ENCODE data around the gene UBE3B. TPM values are rescaled to one million over a fixed set of nuclear protein-coding genes. Genes with fewer than 3 reads are reported as not detected.

UBE3B gene
- total RNA-seq, 5 donors from 2014 or later (not counting 1 experiment from before 2014, with no cell fraction given), result 34.4 to 49.9 (median 43.5) TPM

- ChIA-PET CTCF (no interaction called here), POLR2A (no interaction called here)
- Mint-ChIP-seq H3K4me3 (no peak overlapping the region), H3K4me1 (no peaks in the 10 kb centered on the region), H3K36me3 (peaks cover 77% of the 10 kb centered on the region), H3K27me3 (no peaks in the 10 kb centered on the region), H3K27ac (no peak overlapping the region), H3K9me3 (no peaks in the 10 kb centered on the region)
- DNase-seq (no peak), ATAC-seq (replicated peaks in 1 of 4) (no peak)
- Histone ChIP-seq H3K4me3 (ENCODE audit: control insufficient read depth in 1 of 2, extremely low read depth in 1 of 2, low read length in 1 of 2) (no peak overlapping the region), H3K36me3 (ENCODE audit: control insufficient read depth in 2 of 2, extremely low read depth in 1 of 2, insufficient read depth in 1 of 2, low read length in 1 of 2) (peaks cover 38 to 85% of the 10 kb centered on the region in 2 donors), H3K9me3 (no peaks in the 10 kb centered on the region), H3K27me3 (replicated peaks in 1 of 2; ENCODE audit: control insufficient read depth in 2 of 2, extremely low read depth in 1 of 2, insufficient read depth in 2 of 2, low read length in 1 of 2) (no peaks in the 10 kb centered on the region), H3K27ac (ENCODE audit: low read length) (no peak overlapping the region), H3K4me1 (ENCODE audit: control insufficient read depth in 1 of 2, extremely low read depth in 1 of 2, insufficient read depth in 2 of 2, low read length in 2 of 2) (no peaks in the 10 kb centered on the region)
- 100% methylated on average over 1 of the region's 4 CpGs for WGBS (ENCODE audit: insufficient coverage)
Observed at GRCh38 chr12:109513977-109514376, 36.5 kb downstream of the UBE3B start.

GRCh38 chr12:109517619-109518018 is 40.2 kb downstream of the UBE3B start:
- H3K27ac Mint-ChIP-seq, result no peak overlapping the region
- POLR2A ChIA-PET, result no interaction called here
- H3K9me3 ChIP-seq, result no peaks in the 10 kb centered on the region
- DNase-seq, result no peak
- no peaks in the 10 kb centered on the region for H3K27me3 ChIP-seq (replicated peaks in 1 of 2; ENCODE audit: control insufficient read depth in 2 of 2, extremely low read depth in 1 of 2, insufficient read depth in 2 of 2, low read length in 1 of 2)
- H3K27me3 Mint-ChIP-seq, result no peaks in the 10 kb centered on the region
- no peak overlapping the region for H3K27ac ChIP-seq (ENCODE audit: low read length)
- WGBS (ENCODE audit: insufficient coverage), result 93% methylated on average over 6 of the region's 6 CpGs
- peaks cover 75% of the 10 kb centered on the region for H3K36me3 Mint-ChIP-seq
- no peak overlapping the region for H3K4me3 ChIP-seq (ENCODE audit: control insufficient read depth in 1 of 2, extremely low read depth in 1 of 2, low read length in 1 of 2)
- H3K36me3 ChIP-seq (ENCODE audit: control insufficient read depth in 2 of 2, extremely low read depth in 1 of 2, insufficient read depth in 1 of 2, low read length in 1 of 2), result peaks cover 29 to 81% of the 10 kb centered on the region in 2 donors
- CTCF ChIA-PET, result interaction anchor here (0.5 to 1.3 kb wide), 2 partner anchors 254 to 257 kb away, joined by 3 to 4 read pairs; no protein-coding TSS in a partner anchor
- H3K9me3 Mint-ChIP-seq, result no peaks in the 10 kb centered on the region
- no peak overlapping the region for H3K4me3 Mint-ChIP-seq
- H3K4me1 ChIP-seq (ENCODE audit: control insufficient read depth in 1 of 2, extremely low read depth in 1 of 2, insufficient read depth in 2 of 2, low read length in 2 of 2), result no peaks in the 10 kb centered on the region
- no peak for ATAC-seq (replicated peaks in 1 of 4)
- no peaks in the 10 kb centered on the region for H3K4me1 Mint-ChIP-seq

GRCh38 chr12:109518820-109519665 is 41.6 kb downstream of the UBE3B start:
- Histone ChIP-seq H3K27me3 (replicated peaks in 1 of 2; ENCODE audit: control insufficient read depth in 2 of 2, extremely low read depth in 1 of 2, insufficient read depth in 2 of 2, low read length in 1 of 2) (no peaks in the 10 kb centered on the region), H3K9me3 (no peaks in the 10 kb centered on the region), H3K27ac (ENCODE audit: low read length) (no peak overlapping the region), H3K4me3 (ENCODE audit: control insufficient read depth in 1 of 2, extremely low read depth in 1 of 2, low read length in 1 of 2) (no peak overlapping the region), H3K4me1 (ENCODE audit: control insufficient read depth in 1 of 2, extremely low read depth in 1 of 2, insufficient read depth in 2 of 2, low read length in 2 of 2) (no peaks in the 10 kb centered on the region), H3K36me3 (ENCODE audit: control insufficient read depth in 2 of 2, extremely low read depth in 1 of 2, insufficient read depth in 1 of 2, low read length in 1 of 2) (peaks cover 31 to 77% of the 10 kb centered on the region in 2 donors)
- ChIA-PET POLR2A (no interaction called here), CTCF (interaction anchor here (0.6 to 1.7 kb wide), 6 partner anchors 111 to 751 kb away, joined by 3 to 13 read pairs (median 6); no protein-coding TSS in a partner anchor)
- Mint-ChIP-seq H3K9me3 (no peaks in the 10 kb centered on the region), H3K27ac (no peak overlapping the region), H3K4me1 (no peaks in the 10 kb centered on the region), H3K36me3 (peaks cover 77% of the 10 kb centered on the region), H3K27me3 (no peaks in the 10 kb centered on the region), H3K4me3 (no peak overlapping the region)
- 71% methylated on average over 6 of the region's 11 CpGs for WGBS (ENCODE audit: insufficient coverage)
- DNase-seq, result peak in 31 of 35 experiments; percentile 7 to 73 (median 45)
- ATAC-seq (replicated peaks in 1 of 4), result peak; percentile 45 to 62 (median 48)

GRCh38 chr12:109519787-109520186 is 42.4 kb downstream of the UBE3B start:
- no peaks in the 10 kb centered on the region for H3K9me3 ChIP-seq
- H3K36me3 ChIP-seq (ENCODE audit: control insufficient read depth in 2 of 2, extremely low read depth in 1 of 2, insufficient read depth in 1 of 2, low read length in 1 of 2), result peaks cover 26 to 78% of the 10 kb centered on the region in 2 donors
- no peaks in the 10 kb centered on the region for H3K4me1 ChIP-seq (ENCODE audit: control insufficient read depth in 1 of 2, extremely low read depth in 1 of 2, insufficient read depth in 2 of 2, low read length in 2 of 2)
- Mint-ChIP-seq H3K36me3 (peaks cover 75% of the 10 kb centered on the region), H3K27me3 (no peaks in the 10 kb centered on the region), H3K4me1 (no peaks in the 10 kb centered on the region), H3K4me3 (no peak overlapping the region), H3K27ac (no peak overlapping the region), H3K9me3 (no peaks in the 10 kb centered on the region)
- POLR2A ChIA-PET, result no interaction called here
- 98% methylated on average over 5 of the region's 6 CpGs for WGBS (ENCODE audit: insufficient coverage)
- no peak for DNase-seq
- H3K4me3 ChIP-seq (ENCODE audit: control insufficient read depth in 1 of 2, extremely low read depth in 1 of 2, low read length in 1 of 2), result no peak overlapping the region
- H3K27me3 ChIP-seq (replicated peaks in 1 of 2; ENCODE audit: control insufficient read depth in 2 of 2, extremely low read depth in 1 of 2, insufficient read depth in 2 of 2, low read length in 1 of 2), result no peaks in the 10 kb centered on the region
- no peak overlapping the region for H3K27ac ChIP-seq (ENCODE audit: low read length)
- no peak for ATAC-seq (replicated peaks in 1 of 4)
- CTCF ChIA-PET, result interaction anchor here in 1 of 2 donors (0.6 to 1.7 kb wide), 4 partner anchors 174 to 750 kb away, joined by 3 to 9 read pairs (median 6); no protein-coding TSS in a partner anchor

- no peak overlapping the region for H3K4me3 Mint-ChIP-seq
- ChIA-PET POLR2A (interaction anchor here in 1 of 2 donors (0.6 kb wide), 1 partner anchor 1202 kb away, joined by 3 read pairs; no protein-coding TSS in a partner anchor), CTCF (no interaction called here)
Observed at GRCh38 chr12:109521831-109522230, 44.4 kb downstream of the UBE3B start.

GRCh38 chr12:109523071-109523470 is 45.6 kb downstream of the UBE3B start:
- Histone ChIP-seq H3K36me3 (ENCODE audit: control insufficient read depth in 2 of 2, extremely low read depth in 1 of 2, insufficient read depth in 1 of 2, low read length in 1 of 2) (peaks cover 16 to 88% of the 10 kb centered on the region in 2 donors), H3K27ac (ENCODE audit: low read length) (no peak overlapping the region), H3K4me1 (ENCODE audit: control insufficient read depth in 1 of 2, extremely low read depth in 1 of 2, insufficient read depth in 2 of 2, low read length in 2 of 2) (no peaks in the 10 kb centered on the region), H3K4me3 (ENCODE audit: control insufficient read depth in 1 of 2, extremely low read depth in 1 of 2, low read length in 1 of 2) (no peak overlapping the region), H3K27me3 (replicated peaks in 1 of 2; ENCODE audit: control insufficient read depth in 2 of 2, extremely low read depth in 1 of 2, insufficient read depth in 2 of 2, low read length in 1 of 2) (no peaks in the 10 kb centered on the region), H3K9me3 (no peaks in the 10 kb centered on the region)
- no peaks in the 10 kb centered on the region for H3K27me3 Mint-ChIP-seq
- ChIA-PET CTCF (interaction anchor here in 1 of 2 donors (0.5 kb wide), 1 partner anchor 26 kb away, joined by 6 read pairs; no protein-coding TSS in a partner anchor), POLR2A (no interaction called here)
- DNase-seq (no peak), ATAC-seq (replicated peaks in 1 of 4) (no peak)
- H3K27ac Mint-ChIP-seq, result no peak overlapping the region
- no peaks in the 10 kb centered on the region for H3K4me1 Mint-ChIP-seq
- no peak overlapping the region for H3K4me3 Mint-ChIP-seq
- 96% methylated on average over 10 of the region's 10 CpGs for WGBS (ENCODE audit: insufficient coverage)
- H3K9me3 Mint-ChIP-seq, result no peaks in the 10 kb centered on the region
- peaks cover 70% of the 10 kb centered on the region for H3K36me3 Mint-ChIP-seq

More at GRCh38 chr12:109521831-109522230, 44.4 kb downstream of the UBE3B start:
- DNase-seq (no peak), ATAC-seq (replicated peaks in 1 of 4) (no peak)
- Histone ChIP-seq H3K4me3 (ENCODE audit: control insufficient read depth in 1 of 2, extremely low read depth in 1 of 2, low read length in 1 of 2) (no peak overlapping the region), H3K27me3 (replicated peaks in 1 of 2; ENCODE audit: control insufficient read depth in 2 of 2, extremely low read depth in 1 of 2, insufficient read depth in 2 of 2, low read length in 1 of 2) (no peaks in the 10 kb centered on the region), H3K27ac (ENCODE audit: low read length) (no peak overlapping the region), H3K9me3 (no peaks in the 10 kb centered on the region), H3K36me3 (ENCODE audit: control insufficient read depth in 2 of 2, extremely low read depth in 1 of 2, insufficient read depth in 1 of 2, low read length in 1 of 2) (peaks cover 19 to 88% of the 10 kb centered on the region in 2 donors), H3K4me1 (ENCODE audit: control insufficient read depth in 1 of 2, extremely low read depth in 1 of 2, insufficient read depth in 2 of 2, low read length in 2 of 2) (no peaks in the 10 kb centered on the region)
- no peaks in the 10 kb centered on the region for H3K27me3 Mint-ChIP-seq
- 100% methylated on average over 4 of the region's 10 CpGs for WGBS (ENCODE audit: insufficient coverage)
- no peaks in the 10 kb centered on the region for H3K9me3 Mint-ChIP-seq
- no peak overlapping the region for H3K27ac Mint-ChIP-seq
- H3K36me3 Mint-ChIP-seq, result peaks cover 75% of the 10 kb centered on the region
- no peaks in the 10 kb centered on the region for H3K4me1 Mint-ChIP-seq
